HL-60 (cell line): Measurements from ENCODE around the gene MAP3K5.

Experiments
- DNase-seq, 2 experiments: peaks; one replicate each; pipeline ENCODE4 v3.0.0-alpha.2; 2010 to 2020; ENCODE audit warnings: low read depth in 1 of 2, low spot score in 1 of 2
- H3K27ac ChIP-seq: fragments of 250-450 bp; sonication (Bioruptor Pico); replicated peaks from 2 replicates; pipeline ENCODE4 v1.5.1; 2020; ENCODE audit warnings: mild to moderate bottlenecking, moderate library complexity
- H3K27me3 ChIP-seq: fragments of 250-450 bp; sonication (Bioruptor Pico); 2 replicates; pipeline ENCODE4 v1.5.1; 2021; ENCODE audit warnings: mild to moderate bottlenecking, moderate library complexity; ENCODE audit not compliant: insufficient read depth, poor library complexity, severe bottlenecking
- H3K4me3 ChIP-seq: replicated peaks from 2 replicates; pipeline ENCODE4 v1.5.1; 2011; ENCODE audit warnings: mild to moderate bottlenecking, control low read depth, low read length; ENCODE audit not compliant: insufficient read depth
- GABPA ChIP-seq: IDR thresholded peaks from 2 replicates; pipeline ENCODE4 v1.6.1; 2012; ENCODE audit warnings: low read depth
- POLR2AphosphoS5 ChIP-seq: IDR thresholded peaks from 2 replicates; pipeline ENCODE4 v1.6.1; 2012; ENCODE audit warnings: low read depth
- SPI1 ChIP-seq: IDR thresholded peaks from 2 replicates; pipeline ENCODE4 v1.6.1; 2012; ENCODE audit warnings: low read depth, mild to moderate bottlenecking, borderline replicate concordance
- TF ChIP-seq, protein P1 (sequence below): IDR thresholded peaks from one replicate; pipeline ENCODE4 v1.5.1; 2011; ENCODE audit warnings: low read length, control low read depth, inconsistent platforms; ENCODE audit not compliant: insufficient read depth
- TF ChIP-seq, protein P2 (sequence below): IDR thresholded peaks from 2 replicates; pipeline ENCODE4 v1.6.1; 2012; ENCODE audit warnings: low read depth; ENCODE audit not compliant: insufficient replicate concordance

Gene MAP3K5

DNA sequence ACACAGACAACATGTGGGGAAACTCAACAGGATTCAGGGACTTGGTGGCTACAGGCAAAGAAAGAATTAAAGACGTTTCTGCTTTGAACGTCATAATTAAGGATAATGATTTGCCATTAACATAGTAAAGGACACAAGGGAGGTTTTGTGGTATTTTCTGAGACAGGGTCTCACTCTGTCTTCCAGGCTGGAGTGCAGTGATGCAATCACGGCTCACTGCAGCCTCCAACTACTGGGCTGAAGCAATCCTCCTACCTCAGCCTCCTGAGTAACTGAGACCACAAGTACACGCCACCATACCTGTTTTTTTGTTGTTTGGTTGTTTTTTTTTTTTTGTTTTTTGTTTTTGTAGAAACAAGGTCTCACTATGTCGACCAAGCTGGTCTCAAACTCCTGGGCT, 62.4 kb downstream of the MAP3K5 start:
- Histone ChIP-seq H3K4me3 (no peak overlapping the region), H3K27me3 (no peaks in the 10 kb centered on the region), H3K27ac (no peak overlapping the region)
- DNase-seq: no peak
- no peak for TF ChIP-seq GABPA
- TF ChIP-seq, protein P1, sequence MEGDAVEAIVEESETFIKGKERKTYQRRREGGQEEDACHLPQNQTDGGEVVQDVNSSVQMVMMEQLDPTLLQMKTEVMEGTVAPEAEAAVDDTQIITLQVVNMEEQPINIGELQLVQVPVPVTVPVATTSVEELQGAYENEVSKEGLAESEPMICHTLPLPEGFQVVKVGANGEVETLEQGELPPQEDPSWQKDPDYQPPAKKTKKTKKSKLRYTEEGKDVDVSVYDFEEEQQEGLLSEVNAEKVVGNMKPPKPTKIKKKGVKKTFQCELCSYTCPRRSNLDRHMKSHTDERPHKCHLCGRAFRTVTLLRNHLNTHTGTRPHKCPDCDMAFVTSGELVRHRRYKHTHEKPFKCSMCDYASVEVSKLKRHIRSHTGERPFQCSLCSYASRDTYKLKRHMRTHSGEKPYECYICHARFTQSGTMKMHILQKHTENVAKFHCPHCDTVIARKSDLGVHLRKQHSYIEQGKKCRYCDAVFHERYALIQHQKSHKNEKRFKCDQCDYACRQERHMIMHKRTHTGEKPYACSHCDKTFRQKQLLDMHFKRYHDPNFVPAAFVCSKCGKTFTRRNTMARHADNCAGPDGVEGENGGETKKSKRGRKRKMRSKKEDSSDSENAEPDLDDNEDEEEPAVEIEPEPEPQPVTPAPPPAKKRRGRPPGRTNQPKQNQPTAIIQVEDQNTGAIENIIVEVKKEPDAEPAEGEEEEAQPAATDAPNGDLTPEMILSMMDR: no peak
- TF ChIP-seq POLR2AphosphoS5: no peak
- TF ChIP-seq, protein P2, sequence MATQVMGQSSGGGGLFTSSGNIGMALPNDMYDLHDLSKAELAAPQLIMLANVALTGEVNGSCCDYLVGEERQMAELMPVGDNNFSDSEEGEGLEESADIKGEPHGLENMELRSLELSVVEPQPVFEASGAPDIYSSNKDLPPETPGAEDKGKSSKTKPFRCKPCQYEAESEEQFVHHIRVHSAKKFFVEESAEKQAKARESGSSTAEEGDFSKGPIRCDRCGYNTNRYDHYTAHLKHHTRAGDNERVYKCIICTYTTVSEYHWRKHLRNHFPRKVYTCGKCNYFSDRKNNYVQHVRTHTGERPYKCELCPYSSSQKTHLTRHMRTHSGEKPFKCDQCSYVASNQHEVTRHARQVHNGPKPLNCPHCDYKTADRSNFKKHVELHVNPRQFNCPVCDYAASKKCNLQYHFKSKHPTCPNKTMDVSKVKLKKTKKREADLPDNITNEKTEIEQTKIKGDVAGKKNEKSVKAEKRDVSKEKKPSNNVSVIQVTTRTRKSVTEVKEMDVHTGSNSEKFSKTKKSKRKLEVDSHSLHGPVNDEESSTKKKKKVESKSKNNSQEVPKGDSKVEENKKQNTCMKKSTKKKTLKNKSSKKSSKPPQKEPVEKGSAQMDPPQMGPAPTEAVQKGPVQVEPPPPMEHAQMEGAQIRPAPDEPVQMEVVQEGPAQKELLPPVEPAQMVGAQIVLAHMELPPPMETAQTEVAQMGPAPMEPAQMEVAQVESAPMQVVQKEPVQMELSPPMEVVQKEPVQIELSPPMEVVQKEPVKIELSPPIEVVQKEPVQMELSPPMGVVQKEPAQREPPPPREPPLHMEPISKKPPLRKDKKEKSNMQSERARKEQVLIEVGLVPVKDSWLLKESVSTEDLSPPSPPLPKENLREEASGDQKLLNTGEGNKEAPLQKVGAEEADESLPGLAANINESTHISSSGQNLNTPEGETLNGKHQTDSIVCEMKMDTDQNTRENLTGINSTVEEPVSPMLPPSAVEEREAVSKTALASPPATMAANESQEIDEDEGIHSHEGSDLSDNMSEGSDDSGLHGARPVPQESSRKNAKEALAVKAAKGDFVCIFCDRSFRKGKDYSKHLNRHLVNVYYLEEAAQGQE: no peak
- TF ChIP-seq SPI1: no peak

DNA sequence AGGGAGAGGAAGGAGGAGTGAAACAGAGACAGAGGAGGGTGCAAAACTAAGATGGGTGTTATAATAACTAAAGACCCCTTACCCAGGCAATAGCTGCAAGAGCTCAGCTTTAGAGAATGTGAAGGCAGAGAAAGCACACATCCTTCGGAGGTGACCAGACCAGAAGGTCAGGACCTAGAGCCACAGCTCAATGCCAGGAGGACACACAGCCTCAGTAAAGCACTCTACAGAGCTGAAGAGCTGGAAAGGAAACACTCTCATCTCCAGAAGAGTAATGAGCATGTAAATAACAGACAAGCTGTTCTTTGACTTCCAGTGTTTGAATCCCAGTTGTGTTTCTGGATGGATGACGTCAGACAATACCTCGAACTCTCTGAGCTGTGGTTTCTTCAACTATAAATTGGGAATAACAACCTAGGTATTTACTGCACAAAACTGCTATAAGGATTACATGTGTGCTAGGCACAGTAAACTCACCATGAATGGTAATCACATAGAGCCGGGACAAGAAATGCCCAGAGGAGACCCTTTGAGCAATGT, 63.2 kb downstream of the MAP3K5 start:
- no peak for DNase-seq
- TF ChIP-seq GABPA (no peak), SPI1 (no peak), POLR2AphosphoS5 (no peak)
- TF ChIP-seq, protein P1: no peak
- TF ChIP-seq, protein P2: no peak
- H3K4me3 ChIP-seq: no peak overlapping the region
- no peak overlapping the region for H3K27ac ChIP-seq
- no peaks in the 10 kb centered on the region for H3K27me3 ChIP-seq

DNA sequence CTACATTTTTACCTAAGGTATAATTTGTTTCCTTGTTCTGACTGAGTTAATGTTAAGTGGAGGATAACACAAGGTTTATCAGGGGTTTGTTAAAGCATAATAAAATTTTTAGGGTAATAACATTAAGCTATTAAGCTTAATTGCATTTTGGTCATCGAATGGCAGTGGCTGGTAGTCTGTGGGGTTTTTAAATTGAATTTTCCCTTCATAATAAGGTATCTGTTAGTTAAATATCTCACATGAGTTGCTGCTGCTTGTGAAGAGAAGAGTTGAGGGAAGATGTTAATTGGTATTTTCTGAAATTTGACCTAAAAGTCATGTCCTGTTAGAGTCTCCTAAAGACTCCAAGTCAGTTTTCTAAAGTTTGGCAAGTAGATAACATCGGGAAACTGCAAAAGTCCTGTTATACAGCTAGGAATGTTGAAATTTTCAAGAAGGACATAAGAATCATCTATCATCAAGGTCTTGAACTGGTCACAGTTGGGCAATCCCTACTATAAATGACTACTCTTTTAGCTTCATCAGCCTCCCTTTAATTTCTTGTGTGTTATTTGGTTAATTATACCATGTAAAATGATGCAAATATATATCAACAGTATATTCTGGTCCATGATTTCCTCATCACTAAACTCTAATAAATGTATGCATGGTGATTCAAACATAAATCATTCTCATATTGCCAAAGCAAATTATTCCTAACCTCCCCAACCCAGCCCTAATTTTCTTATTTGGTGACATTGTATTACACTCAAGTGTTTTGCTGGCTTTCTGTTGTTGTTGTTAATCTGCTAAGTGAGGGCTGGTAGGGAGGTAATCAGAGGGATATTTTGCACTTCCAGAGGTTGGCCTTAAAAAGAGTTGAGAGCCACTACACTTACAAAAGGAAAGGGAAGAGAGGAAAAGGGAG, 64.0 kb downstream of the MAP3K5 start:
- no peak for DNase-seq
- TF ChIP-seq, protein P2: no peak
- TF ChIP-seq, protein P1: no peak
- TF ChIP-seq GABPA (no peak), POLR2AphosphoS5 (no peak), SPI1 (no peak)
- Histone ChIP-seq H3K4me3 (no peak overlapping the region), H3K27ac (no peak overlapping the region), H3K27me3 (no peaks in the 10 kb centered on the region)
